ENCODE measurements around the gene PPP1CB. TPM values are rescaled to one million over a fixed set of nuclear protein-coding genes. Genes with fewer than 3 reads are reported as not detected.

The PPP1CB gene
- total RNA-seq, 2 donors from 2014 or later, result 188 to 299 TPM

DNA sequence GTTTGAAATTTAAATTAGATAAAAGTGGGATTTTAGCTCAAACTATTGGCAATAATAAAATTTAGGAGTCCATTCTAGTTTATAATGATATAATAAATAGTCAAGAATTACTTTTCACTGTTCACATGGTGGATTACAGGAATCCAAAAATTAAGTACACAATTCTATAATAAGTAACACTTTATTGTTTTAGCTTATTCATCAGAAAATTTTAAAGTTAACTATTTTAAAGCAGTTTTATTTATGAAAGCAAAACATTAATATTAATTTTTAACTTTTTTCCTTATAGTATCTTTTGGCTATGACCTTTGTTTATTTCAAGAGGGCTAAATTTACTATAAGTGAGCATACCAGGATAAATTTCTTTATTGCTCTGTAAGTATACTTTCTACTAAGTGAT, 70.4 kb downstream of the PPP1CB start:
- no peak overlapping the region for H3K4me3 Mint-ChIP-seq
- no peak overlapping the region for H3K27ac Mint-ChIP-seq
- no peak for ATAC-seq
- H3K36me3 Mint-ChIP-seq, result no peaks in the 10 kb centered on the region
- no peaks in the 10 kb centered on the region for H3K27me3 Mint-ChIP-seq
- no peaks in the 10 kb centered on the region for H3K9me3 Mint-ChIP-seq
- no peaks in the 10 kb centered on the region for H3K4me1 Mint-ChIP-seq (ENCODE audit: low read depth in 2 of 2)
- DNase-seq (ENCODE audit: low spot score), result no peak

DNA sequence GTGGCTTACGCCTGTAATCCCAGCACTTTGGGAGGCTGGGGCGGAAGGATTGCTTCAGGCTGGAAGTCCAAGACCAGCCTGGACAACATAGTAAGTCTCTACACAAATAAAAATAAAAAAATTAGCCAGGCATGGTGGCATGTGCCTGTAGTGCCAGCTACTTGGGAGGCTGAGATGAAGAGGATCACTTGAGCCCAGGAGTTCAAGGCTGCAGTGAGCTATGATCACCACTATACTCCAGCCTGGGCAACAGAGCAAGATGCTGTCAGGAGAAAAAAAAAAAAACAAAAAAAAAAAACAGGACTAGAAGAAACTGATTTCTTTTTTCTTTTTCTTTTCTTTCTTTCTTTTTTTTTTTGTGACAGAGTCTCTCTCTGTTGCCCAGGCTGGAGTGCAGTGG, 72.6 kb downstream of the PPP1CB start:
- H3K27ac Mint-ChIP-seq, result no peak overlapping the region
- no peaks in the 10 kb centered on the region for H3K27me3 Mint-ChIP-seq
- H3K9me3 Mint-ChIP-seq, result no peaks in the 10 kb centered on the region
- DNase-seq (ENCODE audit: low spot score), result no peak
- no peak for ATAC-seq
- no peaks in the 10 kb centered on the region for H3K36me3 Mint-ChIP-seq
- H3K4me1 Mint-ChIP-seq (ENCODE audit: low read depth in 2 of 2), result no peaks in the 10 kb centered on the region
- no peak overlapping the region for H3K4me3 Mint-ChIP-seq

DNA sequence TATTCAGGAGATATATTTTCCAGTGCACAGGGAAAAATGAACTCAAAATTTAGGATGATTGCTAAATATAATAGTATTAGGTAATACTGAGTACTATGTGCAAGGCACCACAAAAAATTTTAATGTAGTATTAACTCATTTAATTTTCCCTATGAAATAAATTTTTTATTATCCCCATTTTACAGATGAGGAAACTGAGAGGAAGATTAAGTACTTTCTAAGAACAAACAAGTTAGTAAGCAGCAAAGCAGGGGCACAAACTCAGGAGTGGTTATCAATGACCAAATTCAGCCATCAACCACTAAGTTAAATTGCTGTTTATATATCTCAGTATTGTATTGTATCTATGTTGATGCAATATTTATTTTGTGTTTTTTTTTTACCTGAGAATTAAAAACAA, 73.2 kb downstream of the PPP1CB start:
- Mint-ChIP-seq H3K4me3 (no peak overlapping the region), H3K4me1 (ENCODE audit: low read depth in 2 of 2) (no peaks in the 10 kb centered on the region), H3K27me3 (no peaks in the 10 kb centered on the region), H3K9me3 (no peaks in the 10 kb centered on the region), H3K27ac (no peak overlapping the region), H3K36me3 (no peaks in the 10 kb centered on the region)
- DNase-seq (ENCODE audit: low spot score) (no peak), ATAC-seq (no peak)

DNA sequence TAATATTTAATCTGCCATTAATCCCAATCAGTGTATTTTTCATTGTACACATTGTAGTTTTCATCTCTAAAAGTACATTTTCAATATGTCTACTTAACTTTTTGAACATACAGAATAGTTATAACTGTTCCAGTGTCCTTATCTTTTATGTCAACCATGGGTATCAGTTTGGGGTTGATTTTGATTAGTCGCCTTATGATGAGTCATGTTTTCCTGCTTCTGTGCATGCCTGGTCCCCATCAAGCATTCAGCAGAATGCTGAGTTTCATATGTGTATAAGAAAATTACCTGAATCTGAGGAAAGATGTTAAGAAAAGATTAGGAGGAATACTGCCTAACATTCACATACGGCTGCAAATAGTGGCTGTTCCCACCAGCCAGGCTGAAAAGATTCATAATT, 76.8 kb downstream of the PPP1CB start:
- Mint-ChIP-seq H3K27me3 (no peaks in the 10 kb centered on the region), H3K36me3 (no peaks in the 10 kb centered on the region), H3K9me3 (no peaks in the 10 kb centered on the region), H3K4me3 (no peak overlapping the region), H3K27ac (no peak overlapping the region), H3K4me1 (ENCODE audit: low read depth in 2 of 2) (no peaks in the 10 kb centered on the region)
- no peak for DNase-seq (ENCODE audit: low spot score)
- no peak for ATAC-seq

DNA sequence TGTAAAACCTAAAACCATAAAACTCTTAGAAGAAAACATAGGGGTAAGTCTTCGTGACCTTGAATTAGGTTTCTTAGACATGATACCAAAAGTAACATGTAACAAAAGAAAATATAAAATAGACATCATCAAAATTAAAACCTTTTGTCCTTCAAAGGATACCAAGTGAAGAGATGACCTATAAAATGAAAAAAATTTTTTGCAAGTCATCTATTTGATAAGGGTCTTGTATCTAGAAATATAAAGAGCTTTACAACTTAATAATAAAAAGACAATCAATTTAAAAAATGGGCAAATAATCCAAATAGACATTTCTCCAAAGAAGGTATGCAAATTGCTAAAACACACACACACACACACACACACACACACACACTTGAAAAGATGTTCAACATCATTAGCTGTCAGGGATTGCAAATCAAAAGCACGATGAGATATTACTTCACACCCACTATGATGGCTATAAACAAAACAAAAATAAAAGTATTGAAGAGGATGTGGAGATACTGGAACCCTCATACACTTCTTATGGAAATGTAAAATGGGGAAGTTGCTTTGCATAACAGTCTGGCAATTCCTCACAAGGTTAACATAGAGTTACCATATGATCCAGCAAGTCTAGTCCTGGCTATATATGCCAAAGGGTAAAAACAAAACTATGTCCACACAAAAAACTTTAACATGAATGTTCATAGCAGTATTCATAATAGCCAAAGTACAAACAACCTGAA, 82.3 kb downstream of the PPP1CB start:
- H3K4me3 Mint-ChIP-seq, result no peak overlapping the region
- no peaks in the 10 kb centered on the region for H3K36me3 Mint-ChIP-seq
- no peak for DNase-seq (ENCODE audit: low spot score)
- H3K9me3 Mint-ChIP-seq, result no peaks in the 10 kb centered on the region
- no peak for ATAC-seq
- H3K27ac Mint-ChIP-seq, result no peak overlapping the region
- no peaks in the 10 kb centered on the region for H3K4me1 Mint-ChIP-seq (ENCODE audit: low read depth in 2 of 2)
- H3K27me3 Mint-ChIP-seq, result no peaks in the 10 kb centered on the region

DNA sequence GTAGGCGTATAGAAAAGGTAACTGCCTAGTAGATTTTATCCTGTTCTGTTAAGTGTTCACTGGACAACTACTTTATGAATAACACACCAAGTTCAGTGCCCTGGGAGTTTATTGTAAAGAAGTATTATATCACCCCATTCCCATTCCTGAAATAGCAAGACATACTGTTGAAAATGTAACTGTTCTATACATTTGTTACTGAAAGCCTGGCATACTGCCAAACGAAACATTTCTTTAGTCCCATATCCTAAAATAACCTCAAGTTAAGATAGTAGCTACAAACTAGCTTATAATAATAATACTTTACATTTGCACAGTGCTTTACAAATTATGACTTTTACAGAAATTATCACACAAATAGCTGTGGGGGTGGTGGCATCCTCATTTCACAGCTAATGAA, 84.2 kb downstream of the PPP1CB start:
- H3K4me3 Mint-ChIP-seq, result no peak overlapping the region
- no peaks in the 10 kb centered on the region for H3K27me3 Mint-ChIP-seq
- no peaks in the 10 kb centered on the region for H3K9me3 Mint-ChIP-seq
- no peak overlapping the region for H3K27ac Mint-ChIP-seq
- no peaks in the 10 kb centered on the region for H3K4me1 Mint-ChIP-seq (ENCODE audit: low read depth in 2 of 2)
- ATAC-seq (no peak), DNase-seq (ENCODE audit: low spot score) (no peak)
- no peaks in the 10 kb centered on the region for H3K36me3 Mint-ChIP-seq

DNA sequence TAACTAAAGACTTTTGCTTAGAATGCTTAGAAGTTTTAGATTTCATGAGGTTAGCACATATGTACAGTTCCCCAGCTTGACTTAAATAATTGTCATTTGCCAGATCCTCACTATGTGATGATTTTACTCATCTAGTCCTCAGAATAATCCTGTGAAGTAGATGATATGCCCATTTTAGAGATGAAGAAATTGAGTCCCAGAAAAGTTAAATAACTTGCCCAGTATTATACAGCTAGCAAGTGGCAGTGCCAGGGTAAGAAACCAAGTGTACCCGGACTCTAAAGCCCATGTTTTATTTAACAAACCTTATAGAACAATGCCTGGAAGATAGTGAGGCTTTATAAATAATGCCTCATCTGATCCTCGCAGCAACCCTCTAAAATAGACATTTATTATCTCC, 87.3 kb downstream of the PPP1CB start:
- no peak for ATAC-seq
- H3K4me1 Mint-ChIP-seq (ENCODE audit: low read depth in 2 of 2), result no peaks in the 10 kb centered on the region
- H3K27ac Mint-ChIP-seq, result no peak overlapping the region
- no peak overlapping the region for H3K4me3 Mint-ChIP-seq
- H3K27me3 Mint-ChIP-seq, result no peaks in the 10 kb centered on the region
- no peaks in the 10 kb centered on the region for H3K36me3 Mint-ChIP-seq
- DNase-seq (ENCODE audit: low spot score), result no peak
- no peaks in the 10 kb centered on the region for H3K9me3 Mint-ChIP-seq

DNA sequence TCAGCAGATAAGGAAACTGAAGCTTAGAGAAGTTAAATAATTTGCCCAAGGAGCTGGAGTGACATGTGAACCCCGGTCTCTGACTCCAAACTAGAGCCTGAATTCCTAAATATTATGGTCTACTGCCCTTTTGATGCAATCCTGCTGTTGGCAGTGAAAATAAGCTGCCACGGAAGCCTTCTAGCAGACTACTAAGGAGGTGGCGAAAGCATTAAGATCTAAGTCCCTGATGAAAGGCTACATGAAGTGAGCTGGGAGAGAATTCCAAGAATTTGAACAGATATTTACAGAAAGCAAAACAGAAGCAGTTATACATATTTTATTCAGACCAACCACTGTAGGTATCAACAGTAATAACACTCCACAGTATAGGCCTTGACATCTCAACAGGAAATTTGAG, 90.4 kb downstream of the PPP1CB start:
- Mint-ChIP-seq H3K27me3 (no peaks in the 10 kb centered on the region), H3K4me1 (ENCODE audit: low read depth in 2 of 2) (no peaks in the 10 kb centered on the region), H3K9me3 (no peaks in the 10 kb centered on the region), H3K4me3 (no peak overlapping the region), H3K36me3 (no peaks in the 10 kb centered on the region), H3K27ac (no peak overlapping the region)
- no peak for DNase-seq (ENCODE audit: low spot score)
- no peak for ATAC-seq

Other genes starting within 250 kb of the PPP1CB start
- gene SPDYA, start 59.0 kb downstream of the PPP1CB start, total RNA-seq, result 1 to 10 TPM; 2.6 to 4.5 TPM
- gene TRMT61B, start 118.5 kb downstream of the PPP1CB start, total RNA-seq, result 10 to 100 TPM; 15.7 to 22.3 TPM
- gene WDR43, start 142.8 kb downstream of the PPP1CB start, total RNA-seq, result 100 to 1,000 TPM in 1 of 2 donors, 10 to 100 TPM in 1; 85.8 to 143 TPM
- 1 to 10 TPM; 6.8 to 7.7 TPM for gene TOGARAM2, start 229.5 kb downstream of the PPP1CB start, total RNA-seq

Measured in natural killer cell treated with Interleukin-12 subunit alpha and Interleukin-12 subunit beta and Interleukin-15 and Interleukin-18, amount 100 ng/mL, for 72 hours (primary cell).